ENCODE measurements around the gene PRKCE. TPM values are rescaled to one million over a fixed set of nuclear protein-coding genes. Genes with fewer than 3 reads are reported as not detected.

Gene PRKCE
- total RNA-seq, 3 donors from 2014 or later (not counting 1 experiment from before 2014, with no cell fraction given), result 35.2 to 42.1 (median 38.6) TPM

DNA sequence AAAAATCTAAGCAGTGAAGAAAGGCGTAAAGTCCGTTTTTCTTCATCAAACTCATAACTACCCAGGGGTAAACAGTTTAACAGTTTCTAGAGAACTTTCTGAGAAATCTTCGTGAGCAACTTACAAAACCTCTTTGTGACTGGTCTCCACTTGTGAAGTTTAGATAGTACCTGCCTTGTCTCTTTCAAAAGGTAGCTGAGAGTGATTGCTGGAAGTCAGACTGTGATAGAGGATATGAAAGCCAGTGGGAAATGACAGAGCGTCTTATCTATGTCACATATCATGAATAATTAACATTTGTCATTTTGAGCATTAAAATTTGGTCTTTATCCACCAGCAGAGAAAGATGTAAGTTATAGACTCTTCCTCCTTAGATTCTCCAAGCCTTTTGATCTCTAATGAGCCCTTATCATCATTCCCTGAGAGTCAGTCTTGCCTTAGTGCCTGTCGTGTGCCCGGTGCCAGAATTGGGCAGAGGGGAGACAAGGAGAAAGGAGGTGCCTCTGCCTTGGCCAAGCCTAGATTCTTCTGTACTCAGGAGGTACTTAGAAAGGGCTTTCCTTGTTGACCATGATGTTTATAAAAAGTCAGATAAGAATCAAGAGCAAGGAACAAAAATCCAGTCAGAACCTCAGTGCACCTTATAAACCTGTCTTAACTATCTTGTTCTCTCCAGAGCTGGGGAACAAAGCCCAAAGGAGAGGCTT, 440.6 kb downstream of the PRKCE start:
- Mint-ChIP-seq H3K4me3 (no peak overlapping the region), H3K27ac (no peak overlapping the region), H3K27me3 (ENCODE audit: low read depth in 2 of 2) (no peaks in the 10 kb centered on the region), H3K4me1 (no peaks in the 10 kb centered on the region), H3K36me3 (peaks cover 8% of the 10 kb centered on the region), H3K9me3 (no peaks in the 10 kb centered on the region)
- TF ChIP-seq, protein P1, sequence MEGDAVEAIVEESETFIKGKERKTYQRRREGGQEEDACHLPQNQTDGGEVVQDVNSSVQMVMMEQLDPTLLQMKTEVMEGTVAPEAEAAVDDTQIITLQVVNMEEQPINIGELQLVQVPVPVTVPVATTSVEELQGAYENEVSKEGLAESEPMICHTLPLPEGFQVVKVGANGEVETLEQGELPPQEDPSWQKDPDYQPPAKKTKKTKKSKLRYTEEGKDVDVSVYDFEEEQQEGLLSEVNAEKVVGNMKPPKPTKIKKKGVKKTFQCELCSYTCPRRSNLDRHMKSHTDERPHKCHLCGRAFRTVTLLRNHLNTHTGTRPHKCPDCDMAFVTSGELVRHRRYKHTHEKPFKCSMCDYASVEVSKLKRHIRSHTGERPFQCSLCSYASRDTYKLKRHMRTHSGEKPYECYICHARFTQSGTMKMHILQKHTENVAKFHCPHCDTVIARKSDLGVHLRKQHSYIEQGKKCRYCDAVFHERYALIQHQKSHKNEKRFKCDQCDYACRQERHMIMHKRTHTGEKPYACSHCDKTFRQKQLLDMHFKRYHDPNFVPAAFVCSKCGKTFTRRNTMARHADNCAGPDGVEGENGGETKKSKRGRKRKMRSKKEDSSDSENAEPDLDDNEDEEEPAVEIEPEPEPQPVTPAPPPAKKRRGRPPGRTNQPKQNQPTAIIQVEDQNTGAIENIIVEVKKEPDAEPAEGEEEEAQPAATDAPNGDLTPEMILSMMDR (IDR thresholded peaks at IDR 0.05), result no peak
- intact Hi-C loops (cut with micrococcal nuclease), result no loop called here
- Histone ChIP-seq H3K27ac (ENCODE audit: low read length) (no peak overlapping the region), H3K9me3 (ENCODE audit: control insufficient read depth, insufficient read depth, low read length) (no peaks in the 10 kb centered on the region), H3K36me3 (ENCODE audit: control insufficient read depth, insufficient read depth, low read length) (peaks cover 8% of the 10 kb centered on the region), H3K27me3 (ENCODE audit: control insufficient read depth, insufficient read depth, low read length) (no peaks in the 10 kb centered on the region), H3K4me3 (ENCODE audit: low read length) (no peak overlapping the region), H3K4me1 (ENCODE audit: control insufficient read depth, insufficient read depth, low read length) (no peaks in the 10 kb centered on the region)
- ATAC-seq, result no peak
- DNase-seq, result no peak
- 86% methylated on average over 3 of the region's 6 CpGs for WGBS (ENCODE audit: insufficient coverage)

DNA sequence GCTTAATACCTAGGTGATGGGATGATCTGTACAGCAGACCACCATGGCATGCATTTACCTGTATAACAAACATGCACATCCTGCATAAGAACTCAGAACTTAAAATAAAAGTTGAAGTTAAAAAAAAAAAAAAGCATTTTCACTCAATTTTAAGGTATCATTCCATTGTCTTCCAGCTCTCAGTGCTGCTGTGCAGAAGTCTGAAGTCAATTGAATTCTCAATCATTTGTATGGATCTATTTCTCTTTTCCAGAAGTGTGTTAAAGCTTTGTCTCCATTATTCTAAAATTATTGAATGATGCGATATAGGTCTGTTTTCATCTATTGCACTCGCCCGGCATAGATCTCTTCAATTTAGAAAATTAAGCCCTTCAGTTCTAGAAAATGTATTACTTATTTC, 443.2 kb downstream of the PRKCE start:
- no peaks in the 10 kb centered on the region for H3K4me1 Mint-ChIP-seq
- no peak overlapping the region for H3K27ac Mint-ChIP-seq
- Histone ChIP-seq H3K9me3 (ENCODE audit: control insufficient read depth, insufficient read depth, low read length) (no peaks in the 10 kb centered on the region), H3K27me3 (ENCODE audit: control insufficient read depth, insufficient read depth, low read length) (no peaks in the 10 kb centered on the region), H3K36me3 (ENCODE audit: control insufficient read depth, insufficient read depth, low read length) (no peaks in the 10 kb centered on the region), H3K4me3 (ENCODE audit: low read length) (no peak overlapping the region), H3K27ac (ENCODE audit: low read length) (no peak overlapping the region), H3K4me1 (ENCODE audit: control insufficient read depth, insufficient read depth, low read length) (no peaks in the 10 kb centered on the region)
- no peak overlapping the region for H3K4me3 Mint-ChIP-seq
- DNase-seq, result no peak
- TF ChIP-seq, protein P1 (IDR thresholded peaks at IDR 0.05), result no peak
- H3K27me3 Mint-ChIP-seq (ENCODE audit: low read depth in 2 of 2), result no peaks in the 10 kb centered on the region
- intact Hi-C loops (cut with micrococcal nuclease), result no loop called here
- no peaks in the 10 kb centered on the region for H3K36me3 Mint-ChIP-seq
- no peaks in the 10 kb centered on the region for H3K9me3 Mint-ChIP-seq
- WGBS (ENCODE audit: insufficient coverage), result 100% methylated on average over 3 of the region's 3 CpGs
- no peak for ATAC-seq

DNA sequence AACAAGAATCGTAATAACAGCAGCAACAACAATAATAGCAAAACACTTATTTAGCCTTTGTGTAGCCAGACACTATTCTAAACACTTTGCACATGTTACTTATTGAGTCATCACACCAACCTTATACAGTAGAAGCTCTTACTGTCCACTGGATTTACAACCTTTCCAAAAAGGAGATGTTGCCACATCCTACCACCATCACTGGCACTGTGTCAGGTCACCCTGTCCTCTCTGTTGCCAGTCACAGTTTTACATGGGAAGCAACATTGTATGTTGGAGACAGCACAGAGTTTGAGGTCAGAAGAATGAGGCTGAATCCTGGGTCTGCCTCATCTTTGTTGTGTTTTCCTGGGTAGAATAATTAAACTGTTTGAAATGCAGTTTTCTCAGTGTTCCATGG, 444.4 kb downstream of the PRKCE start:
- ATAC-seq, result no peak
- H3K36me3 Mint-ChIP-seq, result no peaks in the 10 kb centered on the region
- no peaks in the 10 kb centered on the region for H3K4me1 Mint-ChIP-seq
- H3K4me3 Mint-ChIP-seq, result no peak overlapping the region
- no peaks in the 10 kb centered on the region for H3K36me3 ChIP-seq (ENCODE audit: control insufficient read depth, insufficient read depth, low read length)
- intact Hi-C loops (cut with micrococcal nuclease), result no loop called here
- H3K27me3 ChIP-seq (ENCODE audit: control insufficient read depth, insufficient read depth, low read length), result no peaks in the 10 kb centered on the region
- no peak overlapping the region for H3K27ac ChIP-seq (ENCODE audit: low read length)
- no peaks in the 10 kb centered on the region for H3K9me3 ChIP-seq (ENCODE audit: control insufficient read depth, insufficient read depth, low read length)
- WGBS (ENCODE audit: insufficient coverage), result 83% methylated on average over 1 of the region's 1 CpG
- H3K27ac Mint-ChIP-seq, result no peak overlapping the region
- TF ChIP-seq, protein P1 (IDR thresholded peaks at IDR 0.05), result no peak
- no peaks in the 10 kb centered on the region for H3K27me3 Mint-ChIP-seq (ENCODE audit: low read depth in 2 of 2)
- H3K9me3 Mint-ChIP-seq, result no peaks in the 10 kb centered on the region
- H3K4me3 ChIP-seq (ENCODE audit: low read length), result no peak overlapping the region
- no peak for DNase-seq
- no peaks in the 10 kb centered on the region for H3K4me1 ChIP-seq (ENCODE audit: control insufficient read depth, insufficient read depth, low read length)

DNA sequence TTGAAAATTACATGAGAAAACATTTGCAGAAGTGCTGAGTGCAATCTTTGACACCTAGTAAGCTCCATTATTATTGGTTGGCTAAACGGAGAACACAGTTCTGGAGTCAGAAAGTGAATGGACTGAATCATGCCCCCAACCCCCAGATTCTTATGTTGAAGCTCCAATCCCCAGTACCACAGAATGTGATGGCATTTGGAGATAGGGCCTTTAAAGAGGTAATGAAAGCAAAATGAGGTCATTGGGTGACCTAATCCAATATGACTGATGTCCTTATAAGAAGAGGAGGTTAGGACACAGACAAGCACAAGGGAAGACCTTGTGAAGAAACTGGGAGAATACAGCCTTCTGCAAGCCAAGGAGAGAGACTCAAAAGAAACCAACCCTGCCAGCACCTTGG, 444.8 kb downstream of the PRKCE start:
- no peaks in the 10 kb centered on the region for H3K36me3 Mint-ChIP-seq

More for the DNA sequence above, 444.8 kb downstream of the PRKCE start:
- Histone ChIP-seq H3K27ac (ENCODE audit: low read length) (no peak overlapping the region), H3K36me3 (ENCODE audit: control insufficient read depth, insufficient read depth, low read length) (no peaks in the 10 kb centered on the region), H3K4me1 (ENCODE audit: control insufficient read depth, insufficient read depth, low read length) (no peaks in the 10 kb centered on the region), H3K27me3 (ENCODE audit: control insufficient read depth, insufficient read depth, low read length) (no peaks in the 10 kb centered on the region), H3K4me3 (ENCODE audit: low read length) (no peak overlapping the region), H3K9me3 (ENCODE audit: control insufficient read depth, insufficient read depth, low read length) (no peaks in the 10 kb centered on the region)
- no peaks in the 10 kb centered on the region for H3K4me1 Mint-ChIP-seq
- TF ChIP-seq, protein P1 (IDR thresholded peaks at IDR 0.05), result no peak
- H3K9me3 Mint-ChIP-seq, result no peaks in the 10 kb centered on the region
- no peak overlapping the region for H3K4me3 Mint-ChIP-seq
- no peak overlapping the region for H3K27ac Mint-ChIP-seq
- intact Hi-C loops (cut with micrococcal nuclease), result no loop called here
- no peak for ATAC-seq
- no peak for DNase-seq
- 100% methylated on average over 1 of the region's 1 CpG for WGBS (ENCODE audit: insufficient coverage)
- H3K27me3 Mint-ChIP-seq (ENCODE audit: low read depth in 2 of 2), result no peaks in the 10 kb centered on the region
